HepG2 (cell line): Measurements from ENCODE around the gene CSRP3. TPM values are rescaled to one million over a fixed set of nuclear protein-coding genes. Genes with fewer than 3 reads are reported as not detected.

Experiments used
- ATF4 ChIP-seq, 2 experiments: fragments of 450-650 bp in 1 of 2; sonication (generic) in 1 of 2; formaldehyde crosslinking; IDR thresholded peaks; 2 replicates each; pipeline versions ENCODE4 v1.5.0 to v1.8.0; 2020 to 2022; ENCODE audit warnings: mild to moderate bottlenecking in 1 of 2, missing genetic modification reagents in 1 of 2
- BRCA1 ChIP-seq: sonication (generic); formaldehyde crosslinking; IDR thresholded peaks from 2 replicates; pipeline ENCODE4 v1.4.0; 2020; ENCODE audit warnings: missing genetic modification reagents
- EEA1 ChIP-seq: sonication (generic); formaldehyde crosslinking; IDR thresholded peaks from 2 replicates; pipeline ENCODE4 v1.5.1; 2020; ENCODE audit warnings: mild to moderate bottlenecking, missing genetic modification reagents, borderline replicate concordance
- MED13 ChIP-seq: sonication (generic); formaldehyde crosslinking; IDR thresholded peaks from 2 replicates; pipeline ENCODE4 v1.5.0; 2020; ENCODE audit warnings: missing genetic modification reagents
- MTERF4 ChIP-seq: sonication (generic); formaldehyde crosslinking; IDR thresholded peaks from 2 replicates; pipeline ENCODE4 v1.8.0; 2023; ENCODE audit warnings: mild to moderate bottlenecking, missing genetic modification reagents
- ONECUT2 ChIP-seq: sonication (generic); formaldehyde crosslinking; IDR thresholded peaks from 2 replicates; pipeline ENCODE4 v1.4.0; 2020; ENCODE audit warnings: missing genetic modification reagents
- PHF20 ChIP-seq: sonication (generic); formaldehyde crosslinking; IDR thresholded peaks from 2 replicates; pipeline ENCODE4 v1.5.0; 2020; ENCODE audit warnings: mild to moderate bottlenecking, missing genetic modification reagents
- RERE ChIP-seq: IDR thresholded peaks from 2 replicates; pipeline ENCODE4 v1.6.1; 2016; ENCODE audit warnings: low read depth, missing genetic modification reagents, missing compliant biosample characterization
- SALL1 ChIP-seq: sonication (generic); formaldehyde crosslinking; IDR thresholded peaks from 2 replicates; pipeline ENCODE4 v1.8.0; 2022; ENCODE audit warnings: mild to moderate bottlenecking, missing genetic modification reagents
- SMAD9 ChIP-seq: sonication (generic); formaldehyde crosslinking; IDR thresholded peaks from 2 replicates; pipeline ENCODE4 v1.5.1; 2020; ENCODE audit warnings: mild to moderate bottlenecking, missing genetic modification reagents
- ZHX2 ChIP-seq, 2 experiments: sonication (generic) in 1 of 2; formaldehyde crosslinking in 1 of 2; IDR thresholded peaks; 2 replicates each; pipeline versions ENCODE4 v1.6.1 to v1.9.0; 2014 to 2022; ENCODE audit warnings: antibody characterized with exemption in 1 of 2, borderline replicate concordance in 1 of 2, inconsistent platforms in 1 of 2, low read depth in 1 of 2, missing genetic modification reagents in 1 of 2
- ZNF224 ChIP-seq: sonication (generic); formaldehyde crosslinking; IDR thresholded peaks from 2 replicates; pipeline ENCODE4 v1.5.0; 2020; ENCODE audit warnings: mild to moderate bottlenecking, missing genetic modification reagents
- polyA plus RNA-seq, 8 experiments: library from polyadenylated mRNA; depleted of rRNA in 3 of 8; stranded (reverse) in 7 of 8; unstranded in 1 of 8; fragments of >200 nt; fragmentation: Illumina TruSeq in 4 of 8; extraction: Trizol in 4 of 8; gene quantifications; 2 replicates each; pipeline versions ENCODE4 v1.2.1 to v1.2.3, GENCODE V29; 2011 to 2016; ENCODE audit warnings: low read depth in 4 of 8, missing spikeins in 1 of 8, mixed read lengths in 1 of 8; ENCODE audit not compliant: insufficient read depth in 1 of 8
- total RNA-seq, 5 experiments: library from RNA; depleted of rRNA; stranded (reverse); fragments of >200 nt; fragmentation: Illumina TruSeq; extraction: Trizol; gene quantifications; 2 replicates each; pipeline ENCODE4 v1.2.3, GENCODE V29; 2016; ENCODE audit warnings: low read depth in 1 of 5

CSRP3 gene
- total and polyA plus RNA-seq, 2 of the 13 experiments (the other 11 are each of a cell fraction or from before 2014, with no cell fraction given), result not detected

- no peak for TF ChIP-seq RERE (CRISPR knock-in tag)
- TF ChIP-seq MTERF4 (CRISPR knock-in tag), result no peak
- TF ChIP-seq ONECUT2 (CRISPR knock-in tag), result no peak
- TF ChIP-seq MED13 (CRISPR knock-in tag), result no peak
- TF ChIP-seq ATF4 (CRISPR knock-in tag; IDR thresholded peaks at IDR 0.05), result no peak
- no peak for TF ChIP-seq SALL1
- TF ChIP-seq ZNF224 (CRISPR knock-in tag), result no peak
- TF ChIP-seq ZHX2 (IDR thresholded peaks at IDR 0.05; ENCODE audit: low read depth), result no peak
- TF ChIP-seq ZHX2 (CRISPR knock-in tag; IDR thresholded peaks at IDR 0.05; ENCODE audit: borderline replicate concordance), result no peak
- no peak for TF ChIP-seq EEA1 (CRISPR knock-in tag)
- TF ChIP-seq PHF20, result no peak
- no peak for TF ChIP-seq BRCA1
- TF ChIP-seq SMAD9, result no peak
These were observed 38.9 kb upstream of the CSRP3 start, which contains the start of gene E2F8 (continued) for GRCh38 chr11:19240420-19241259.
